DMS53 treated with DMSO at 0.1 percent for 48 hours (cell line): Measurements from ENCODE around the gene MPHOSPH9.

Experiments
- DNase-seq: peaks from one replicate; lab custom pipeline; 2025; ENCODE audit not compliant: unreplicated experiment; lab: John Stamatoyannopoulos, UW

MPHOSPH9 gene, protein sequence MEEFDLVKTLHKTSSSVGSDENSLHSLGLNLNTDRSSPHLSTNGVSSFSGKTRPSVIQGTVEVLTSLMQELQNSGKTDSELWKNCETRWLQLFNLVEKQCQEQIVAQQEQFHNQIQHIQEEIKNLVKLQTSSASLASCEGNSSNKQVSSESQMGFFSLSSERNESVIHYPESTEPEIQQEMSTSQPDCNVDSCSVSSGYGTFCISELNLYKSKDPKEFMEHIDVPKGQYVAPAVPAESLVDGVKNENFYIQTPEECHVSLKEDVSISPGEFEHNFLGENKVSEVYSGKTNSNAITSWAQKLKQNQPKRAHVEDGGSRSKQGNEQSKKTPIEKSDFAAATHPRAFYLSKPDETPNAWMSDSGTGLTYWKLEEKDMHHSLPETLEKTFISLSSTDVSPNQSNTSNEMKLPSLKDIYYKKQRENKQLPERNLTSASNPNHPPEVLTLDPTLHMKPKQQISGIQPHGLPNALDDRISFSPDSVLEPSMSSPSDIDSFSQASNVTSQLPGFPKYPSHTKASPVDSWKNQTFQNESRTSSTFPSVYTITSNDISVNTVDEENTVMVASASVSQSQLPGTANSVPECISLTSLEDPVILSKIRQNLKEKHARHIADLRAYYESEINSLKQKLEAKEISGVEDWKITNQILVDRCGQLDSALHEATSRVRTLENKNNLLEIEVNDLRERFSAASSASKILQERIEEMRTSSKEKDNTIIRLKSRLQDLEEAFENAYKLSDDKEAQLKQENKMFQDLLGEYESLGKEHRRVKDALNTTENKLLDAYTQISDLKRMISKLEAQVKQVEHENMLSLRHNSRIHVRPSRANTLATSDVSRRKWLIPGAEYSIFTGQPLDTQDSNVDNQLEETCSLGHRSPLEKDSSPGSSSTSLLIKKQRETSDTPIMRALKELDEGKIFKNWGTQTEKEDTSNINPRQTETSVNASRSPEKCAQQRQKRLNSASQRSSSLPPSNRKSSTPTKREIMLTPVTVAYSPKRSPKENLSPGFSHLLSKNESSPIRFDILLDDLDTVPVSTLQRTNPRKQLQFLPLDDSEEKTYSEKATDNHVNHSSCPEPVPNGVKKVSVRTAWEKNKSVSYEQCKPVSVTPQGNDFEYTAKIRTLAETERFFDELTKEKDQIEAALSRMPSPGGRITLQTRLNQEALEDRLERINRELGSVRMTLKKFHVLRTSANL

DNA sequence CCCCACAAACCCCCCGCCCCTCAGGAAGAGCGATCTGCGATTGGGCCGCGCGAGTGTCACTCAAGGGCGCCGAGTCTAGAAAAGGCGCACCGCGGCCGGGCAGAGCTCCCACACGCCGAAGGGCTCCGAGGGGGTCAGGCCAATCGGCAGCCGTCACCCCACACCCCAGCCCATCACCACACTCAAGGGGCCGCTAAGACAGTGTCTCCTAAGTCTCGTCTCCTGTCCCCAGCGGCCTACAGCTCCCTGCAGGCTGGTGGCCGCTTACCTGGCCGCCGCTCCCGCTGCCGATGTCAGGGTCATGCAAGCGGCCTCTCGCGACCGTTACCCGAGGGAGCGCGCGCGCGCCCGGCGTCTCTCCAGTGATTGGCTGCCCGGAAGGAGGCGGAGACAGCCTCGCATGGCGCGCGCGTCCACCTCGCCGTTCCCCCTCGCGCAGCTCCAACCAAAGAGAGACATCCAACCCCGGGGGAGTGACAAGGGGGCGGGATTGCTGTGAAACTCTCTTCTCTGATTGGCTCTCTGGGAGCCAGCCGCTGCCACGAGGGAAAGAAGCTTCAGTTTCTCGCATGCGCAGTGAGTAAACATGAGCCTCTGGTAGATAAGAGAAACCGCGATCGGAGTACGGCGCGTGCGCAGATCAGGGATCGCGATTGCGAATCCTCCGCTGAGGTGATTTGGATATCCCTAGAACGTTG, at the start of gene MPHOSPH9, which contains the start of gene MTRFR:
Gene MPHOSPH9, minus strand, starts transcription at position 335 of the 698 bp plus-strand sequence. CDS start 2,777 bp downstream, outside the sequence.
Gene MTRFR, plus strand, starts transcription at position 630 of the 698 bp plus-strand sequence. CDS start 20,239 bp downstream, outside the sequence.
- DNase-seq, result peak; percentile 99

DNA sequence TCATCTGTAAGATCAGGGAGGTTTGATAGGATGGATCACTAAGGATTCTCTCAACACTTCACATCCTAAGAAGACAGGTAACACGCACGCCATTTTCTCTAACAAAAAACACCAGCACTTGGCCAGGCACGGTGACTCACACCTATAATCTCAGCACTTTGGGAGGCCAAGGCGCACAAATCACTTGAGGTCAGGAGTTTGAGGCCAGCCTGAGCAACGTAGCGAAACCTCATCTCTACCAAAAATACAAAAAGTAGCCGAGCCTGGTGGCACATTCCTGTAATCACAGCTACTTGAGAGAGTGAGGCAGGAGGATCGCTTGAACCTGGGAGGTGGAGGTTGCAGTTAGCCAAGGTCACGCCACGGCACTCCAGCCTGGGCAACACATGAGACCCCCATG, 49.2 kb upstream of the MPHOSPH9 start:
- no peak for DNase-seq

DNA sequence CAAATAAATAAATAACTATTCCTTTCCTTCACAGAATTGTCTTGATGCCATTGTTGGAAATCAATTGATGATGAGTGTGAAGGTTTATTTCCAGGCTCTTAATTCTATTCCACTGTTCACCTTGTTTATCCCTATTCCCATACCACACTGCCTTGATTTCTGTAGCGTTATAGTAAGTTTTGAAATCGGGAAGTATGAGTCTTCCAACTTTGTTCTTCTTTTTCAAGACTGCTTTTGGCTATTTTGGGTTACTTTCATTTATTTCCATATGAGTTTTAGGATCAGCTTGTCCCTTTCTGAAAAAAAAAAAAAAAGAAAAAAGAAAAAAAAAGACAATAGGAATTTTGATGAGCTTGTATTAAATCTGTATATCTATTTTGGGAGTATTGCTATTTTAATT, 48.0 kb upstream of the MPHOSPH9 start:
- no peak for DNase-seq

DNA sequence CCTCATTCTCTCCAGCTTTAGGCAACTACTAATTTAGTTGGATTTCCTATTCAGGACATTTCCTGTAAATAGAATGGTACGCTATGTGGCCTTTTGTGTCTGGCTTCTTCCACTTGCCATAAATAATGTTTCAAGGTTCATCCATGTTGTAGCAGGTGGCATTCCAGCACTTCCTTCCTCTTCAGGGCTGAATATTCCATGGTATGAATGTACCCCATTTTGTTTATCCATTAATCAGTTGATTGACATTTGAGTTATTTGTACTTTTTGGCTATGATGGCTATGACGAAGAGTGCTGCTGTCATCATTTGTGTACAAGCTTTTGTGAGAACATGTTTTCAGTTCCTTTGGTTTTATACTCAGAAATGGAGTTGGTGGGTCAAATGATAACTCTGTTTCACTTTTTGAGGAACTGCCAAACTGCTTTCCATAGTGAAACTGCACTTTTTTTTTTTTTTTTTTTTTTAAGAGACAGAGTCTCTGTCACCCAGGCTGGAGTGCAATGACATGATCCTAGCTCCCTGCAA, 45.2 kb upstream of the MPHOSPH9 start:
- DNase-seq, result no peak

DNA sequence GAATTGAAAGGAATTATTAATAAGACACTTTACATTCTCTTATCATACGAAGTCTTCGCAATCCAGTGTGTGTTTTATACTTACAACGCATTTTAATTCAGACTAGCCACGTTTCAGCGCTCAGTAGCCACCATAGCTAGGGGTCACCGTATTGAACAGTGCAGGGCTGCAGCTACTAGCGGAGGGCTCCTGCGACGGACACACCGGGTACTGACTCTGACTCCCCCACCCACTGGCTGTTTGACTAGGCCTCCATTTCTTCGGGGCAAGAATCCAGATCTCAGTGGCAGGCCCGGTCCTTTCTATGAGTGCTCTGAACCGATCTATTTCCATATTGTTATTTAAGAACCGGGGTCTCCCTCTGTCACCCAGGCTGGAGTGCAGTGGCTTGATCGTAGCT, 40.2 kb upstream of the MPHOSPH9 start:
- no peak for DNase-seq

DNA sequence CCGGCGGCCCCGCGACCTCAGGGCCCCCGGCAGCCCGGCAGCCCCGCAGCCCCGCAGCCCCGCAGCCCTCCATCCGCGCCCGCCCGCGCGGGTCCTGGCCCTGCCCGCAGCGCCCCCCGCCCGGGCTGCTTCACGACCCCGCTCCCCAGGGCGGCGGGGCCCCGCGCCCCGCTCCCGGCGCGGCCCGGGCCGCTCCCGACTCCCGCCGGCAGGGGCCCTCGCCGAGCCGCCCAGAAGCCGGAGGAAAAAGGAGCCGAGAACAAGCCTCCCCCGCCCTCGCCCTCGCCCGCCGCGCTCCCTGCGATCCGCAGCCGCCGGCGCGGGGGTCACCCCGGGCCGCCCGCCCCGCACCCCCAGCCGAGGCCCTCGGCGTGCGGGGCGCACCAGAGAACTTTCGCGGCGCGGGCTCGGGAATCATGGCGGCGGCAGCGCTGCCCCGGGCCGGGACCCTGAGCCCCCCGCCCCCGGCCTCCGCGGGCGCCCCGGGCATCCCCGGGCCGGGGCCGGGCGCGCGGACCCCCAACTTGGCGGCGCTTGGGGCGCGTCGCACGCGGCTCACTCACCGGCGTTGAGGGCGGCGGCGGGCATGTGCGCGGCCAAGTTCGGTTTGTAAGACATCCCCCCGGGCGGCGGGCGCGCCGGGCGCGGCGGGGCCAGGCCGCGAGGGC, 38.2 kb upstream of the MPHOSPH9 start:
- DNase-seq, result peak; percentile 29

DNA sequence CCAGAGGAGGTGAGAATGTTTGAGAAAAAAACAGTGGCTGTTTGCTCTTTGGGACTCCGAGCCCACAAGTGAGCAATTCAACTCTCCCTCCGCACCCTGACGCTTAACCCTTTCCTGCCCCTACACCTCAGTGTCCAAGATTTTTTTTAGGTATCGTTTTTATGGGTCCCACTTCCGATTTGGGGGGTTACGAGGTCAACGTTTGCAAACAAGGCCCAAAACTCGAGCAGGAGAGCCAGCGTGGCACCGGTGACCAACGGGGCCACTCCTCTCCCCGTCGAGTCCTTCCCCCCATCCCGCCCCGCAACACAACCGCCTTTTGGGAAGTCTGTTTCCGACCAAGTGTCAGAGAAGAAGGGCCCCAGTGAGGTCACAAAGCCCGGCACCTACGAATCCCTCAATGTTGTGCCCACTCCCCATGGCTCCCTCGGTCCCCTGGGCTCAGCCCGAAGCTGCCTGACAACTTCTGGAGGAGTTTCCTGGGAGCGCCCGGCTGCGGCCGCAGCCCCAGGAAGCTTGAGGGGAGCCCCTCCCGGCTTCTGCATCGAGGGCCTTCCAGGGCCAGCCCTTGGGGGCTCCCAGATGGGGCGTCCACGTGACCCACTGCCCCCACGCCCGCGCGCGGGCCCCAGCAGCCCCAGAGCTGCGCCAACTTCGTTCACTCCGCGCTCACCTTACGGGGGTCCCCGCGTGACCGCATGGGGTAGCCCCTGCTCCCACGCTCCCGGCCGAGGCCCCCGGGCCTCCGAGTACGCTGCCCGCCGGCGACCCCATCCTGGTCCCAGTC, 37.5 kb upstream of the MPHOSPH9 start:
- no peak for DNase-seq

DNA sequence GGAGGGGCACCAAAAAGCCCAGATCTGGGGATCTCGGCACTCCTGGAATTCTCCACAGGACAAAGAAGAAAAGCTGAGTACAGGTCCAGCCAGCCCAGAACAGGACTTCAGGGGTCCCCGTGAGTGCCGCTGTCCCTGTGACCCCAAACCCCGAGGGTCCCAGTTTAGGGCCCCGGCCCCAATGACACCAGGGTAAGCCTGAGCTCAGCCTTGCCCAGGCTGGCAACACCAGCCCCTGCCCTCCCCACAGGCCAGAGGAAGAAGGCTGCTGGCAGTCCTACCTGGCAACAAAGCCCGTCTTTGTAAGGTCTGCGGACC, 36.9 kb upstream of the MPHOSPH9 start:
- DNase-seq, result no peak

DNA sequence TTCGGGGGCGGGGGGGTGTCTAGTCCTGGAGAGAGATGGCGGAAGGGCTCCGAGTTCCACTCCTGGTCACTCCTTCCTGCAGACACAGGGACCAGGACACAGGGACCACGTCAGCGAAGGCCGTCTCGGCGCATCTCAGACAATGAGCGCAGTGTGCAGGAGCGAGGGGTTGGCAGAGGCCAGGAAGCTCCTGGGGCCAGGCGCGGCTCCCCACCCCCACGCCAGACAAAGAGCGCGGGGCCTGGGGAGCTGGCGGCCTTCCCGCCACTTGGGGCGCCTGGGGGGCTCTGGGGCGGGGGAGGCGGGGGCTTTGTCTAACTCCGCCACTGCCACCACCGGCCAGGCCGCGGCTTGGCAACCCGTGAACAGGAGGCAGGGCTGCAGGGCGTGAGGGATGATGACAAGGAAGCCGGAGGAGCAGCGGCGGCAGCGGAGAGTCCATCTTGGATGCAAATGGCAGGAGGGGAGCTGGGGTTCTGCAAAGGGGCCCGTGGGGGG, 36.5 kb upstream of the MPHOSPH9 start:
- DNase-seq, result no peak

DNA sequence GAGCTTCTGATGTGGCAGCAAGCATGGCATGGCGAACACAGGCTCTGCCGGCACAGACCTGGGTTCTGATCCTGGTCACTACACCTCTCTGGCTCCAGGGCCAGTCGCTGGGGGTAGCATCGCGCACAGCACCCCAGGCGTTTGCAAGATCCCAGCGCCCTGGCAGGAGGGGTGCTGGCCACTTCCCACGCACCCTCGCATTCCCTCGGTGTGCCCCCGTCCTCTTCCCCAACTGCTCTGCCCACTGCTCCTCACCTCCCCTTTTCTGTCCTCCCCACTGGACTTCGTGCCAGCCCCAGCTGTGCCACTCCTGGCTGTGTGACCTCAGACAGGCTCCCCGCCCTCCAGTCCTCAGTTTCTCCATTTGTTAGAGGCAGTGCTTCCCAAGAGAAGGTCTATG, 35.9 kb upstream of the MPHOSPH9 start:
- DNase-seq, result no peak

DNA sequence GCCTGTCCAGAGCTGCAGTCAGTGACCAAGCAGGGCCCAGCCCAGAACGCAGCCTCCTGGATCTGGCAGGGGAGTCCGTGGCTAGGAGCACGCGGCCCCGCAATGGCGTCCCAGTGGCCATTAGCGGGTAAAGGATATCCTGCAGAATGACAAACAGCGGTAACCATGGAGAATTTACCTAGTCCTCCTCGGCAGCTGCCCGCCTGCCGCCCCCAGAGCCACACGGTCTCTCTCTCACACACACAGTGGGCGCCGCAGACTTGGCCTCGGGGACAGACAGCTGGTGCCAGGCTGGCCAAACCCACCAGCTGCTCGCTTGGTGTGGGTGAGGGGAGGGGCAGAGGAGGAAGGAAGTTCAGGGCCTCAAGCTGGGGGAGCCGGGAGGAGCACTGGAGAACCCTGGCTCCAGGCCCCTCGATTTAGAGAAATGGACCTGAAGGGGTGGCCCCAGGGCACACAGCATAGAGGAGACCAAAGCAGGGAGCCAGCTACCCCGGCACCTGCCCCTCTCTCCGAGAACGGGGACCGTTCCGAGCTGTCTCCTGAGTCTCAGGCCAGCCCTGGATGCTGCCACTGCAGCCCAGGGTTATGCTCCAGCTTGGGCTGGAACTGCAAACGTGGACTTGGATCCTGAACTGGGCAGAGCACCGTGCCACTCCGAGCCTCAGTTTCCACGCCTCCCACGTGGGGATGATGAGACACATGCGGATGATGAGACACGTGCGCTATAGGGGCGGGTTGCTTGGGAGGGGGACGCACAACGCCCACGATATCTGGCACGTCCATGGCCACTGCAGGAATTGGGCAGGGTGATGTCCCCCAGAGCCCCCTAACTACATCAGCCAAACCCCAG, 35.3 kb upstream of the MPHOSPH9 start:
- no peak for DNase-seq

DNA sequence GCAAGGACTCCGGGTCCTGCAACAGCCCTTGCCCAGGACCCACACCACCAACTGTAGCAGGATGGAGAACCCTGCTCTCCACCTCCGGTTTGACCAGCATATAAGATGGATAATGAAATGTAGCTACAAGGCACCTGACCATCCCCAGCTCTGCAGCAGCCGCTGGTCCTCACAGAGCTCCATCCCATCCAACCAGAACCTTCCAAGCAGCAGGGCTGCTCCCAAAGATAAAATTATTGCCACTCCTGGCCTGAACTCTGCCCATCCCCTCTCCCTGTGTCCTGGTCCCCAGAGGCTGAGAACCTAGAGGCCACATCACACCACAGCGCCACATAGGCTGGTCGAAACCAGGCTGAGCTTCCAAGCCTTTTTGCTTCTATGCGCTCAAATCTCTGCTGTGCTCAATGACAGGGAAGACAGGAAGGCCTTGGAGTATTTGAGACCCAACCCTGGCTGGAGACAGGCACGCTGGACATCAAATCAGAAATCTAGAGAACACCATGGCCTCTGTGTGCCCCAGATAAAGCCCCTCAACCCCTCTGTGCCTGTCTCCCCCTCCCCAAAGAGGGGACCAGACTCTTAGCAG, 34.5 kb upstream of the MPHOSPH9 start:
- DNase-seq, result no peak

DNA sequence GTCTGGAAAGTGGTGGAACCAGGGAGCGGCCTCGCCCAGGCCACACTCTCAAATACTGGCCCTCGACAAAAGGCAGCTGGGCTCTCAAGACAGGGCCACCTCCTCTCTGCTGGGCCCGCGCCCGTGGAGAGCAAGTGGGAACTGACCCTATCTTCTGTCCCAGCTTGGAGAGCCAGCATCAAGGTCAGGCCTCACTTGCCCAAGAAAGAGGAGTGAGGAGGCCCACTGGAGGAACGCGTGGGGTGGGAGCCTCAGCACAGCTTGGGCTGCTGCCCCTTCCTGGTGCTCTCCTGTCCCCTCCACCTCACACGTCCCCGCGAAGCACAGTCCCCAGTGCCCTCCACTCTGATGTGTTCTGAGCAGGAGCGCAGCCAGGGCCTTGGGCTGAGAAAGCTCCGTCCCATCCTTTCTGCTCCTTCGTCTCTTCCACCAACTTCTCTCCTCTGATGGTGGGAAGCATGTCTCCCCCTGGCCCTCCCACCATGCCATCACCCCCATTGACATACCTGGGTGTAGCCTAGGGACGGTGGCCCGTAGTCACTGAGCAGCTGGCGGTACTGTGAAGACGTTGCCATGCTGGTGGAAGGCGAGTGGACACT, 33.8 kb upstream of the MPHOSPH9 start:
- no peak for DNase-seq

DNA sequence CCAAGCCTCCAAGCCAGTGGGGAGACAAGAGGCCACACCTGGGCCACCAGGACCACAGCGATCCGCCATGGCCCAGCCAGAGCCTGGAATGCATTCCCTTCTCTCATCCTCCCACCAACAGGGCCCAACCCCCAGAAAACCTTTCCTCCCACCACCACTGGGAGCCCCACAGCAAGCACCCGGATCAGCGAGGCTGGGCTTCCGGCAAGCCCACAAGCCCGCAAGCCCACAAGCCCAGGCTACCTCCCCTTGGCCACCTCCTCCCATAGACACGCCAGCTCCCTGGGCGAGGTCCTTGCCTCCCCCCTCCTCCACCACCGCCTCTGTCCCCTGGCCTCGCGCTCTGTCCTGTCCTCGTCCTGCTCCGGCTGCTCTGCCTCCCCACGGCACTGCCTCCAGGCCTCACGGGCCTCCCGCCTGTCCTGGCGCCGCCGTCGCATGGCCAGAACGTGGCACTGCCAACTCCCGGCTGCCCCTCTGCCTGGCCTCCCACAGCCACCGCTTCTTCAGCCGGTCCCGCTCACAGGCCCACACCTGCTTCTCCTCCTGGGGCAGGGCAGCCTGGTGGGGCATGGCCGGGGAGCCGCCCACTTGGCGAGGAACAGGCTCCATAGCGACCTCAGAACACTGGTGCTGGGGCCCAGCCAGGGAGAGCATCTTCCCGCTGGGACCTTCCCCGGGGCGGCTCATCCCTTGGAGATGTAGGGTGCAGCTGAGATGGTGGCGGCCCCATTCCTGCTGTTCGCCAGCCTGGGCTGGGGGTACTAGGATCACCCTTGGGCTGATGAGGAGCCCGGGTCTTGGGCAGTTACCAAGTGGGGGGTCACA, 33.1 kb upstream of the MPHOSPH9 start:
- no peak for DNase-seq

DNA sequence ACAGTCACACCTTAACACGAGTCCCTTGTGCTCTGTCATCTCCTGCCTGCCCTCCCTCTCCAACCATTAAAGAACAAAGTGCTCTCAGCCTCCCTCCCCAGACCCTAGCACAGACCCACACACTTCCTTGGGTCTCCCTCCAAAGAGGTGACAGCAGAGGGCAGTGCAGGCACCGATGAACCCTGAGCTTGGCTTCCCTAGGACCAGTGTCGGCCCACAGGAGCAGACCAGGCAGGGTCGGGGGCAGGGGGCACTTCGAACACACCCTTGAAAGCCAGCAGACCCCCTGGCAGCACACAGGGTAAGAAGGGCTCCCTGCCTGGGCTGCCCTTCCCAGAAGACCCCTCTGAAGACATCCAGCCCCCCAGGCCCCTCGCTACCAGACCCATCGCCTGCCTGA, 31.7 kb upstream of the MPHOSPH9 start:
- no peak for DNase-seq

DNA sequence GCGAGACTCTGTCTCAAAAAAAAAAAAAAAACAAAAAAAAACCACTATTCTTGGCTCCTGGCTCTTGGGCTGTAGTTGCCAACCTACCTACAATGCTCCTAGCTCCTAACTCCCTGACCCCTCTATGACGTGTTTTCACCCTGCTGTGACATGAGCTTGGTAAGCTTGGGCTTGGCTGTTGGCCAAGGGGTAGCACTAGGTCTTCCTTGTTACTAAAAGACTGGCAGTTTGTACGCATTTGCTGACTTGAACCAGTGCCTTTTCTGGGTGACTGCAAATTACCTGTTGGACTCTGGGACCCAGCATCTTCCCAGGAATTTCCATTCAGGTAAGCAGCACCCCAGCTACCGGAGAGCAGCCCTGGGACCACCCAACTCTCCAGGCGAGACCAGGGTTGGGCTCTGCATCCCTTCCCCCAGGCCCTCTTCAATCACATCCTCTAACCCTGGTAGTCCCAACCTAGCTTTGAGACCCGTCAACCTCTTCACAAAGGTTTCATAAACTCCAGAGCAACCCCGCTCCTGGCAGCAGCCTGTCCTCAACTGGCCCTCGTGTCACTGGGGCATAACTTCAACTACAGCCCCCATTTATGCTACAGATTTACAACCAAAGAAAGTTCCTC, 30.4 kb upstream of the MPHOSPH9 start:
- no peak for DNase-seq
